HepG2 (cell line): ENCODE data around the gene CIITA.

Experiments used
- CBFB ChIP-seq: sonication (generic); formaldehyde crosslinking; IDR thresholded peaks from 2 replicates; pipeline ENCODE4 v1.4.0; 2020; ENCODE audit warnings: missing genetic modification reagents
- CBX5 ChIP-seq: sonication (generic); formaldehyde crosslinking; IDR thresholded peaks from 2 replicates; pipeline ENCODE4 v1.4.0; 2020; ENCODE audit warnings: missing genetic modification reagents, borderline replicate concordance
- CREB1 ChIP-seq, 2 experiments: fragments of 450-650 bp in 1 of 2; IDR thresholded peaks; 2 replicates each; pipeline ENCODE4 v1.6.1; 2016 to 2017; ENCODE audit warnings: control low read depth in 1 of 2, mild to moderate bottlenecking in 1 of 2, missing compliant biosample characterization in 1 of 2, missing genetic modification characterization in 1 of 2
- FOXK2 ChIP-seq: fragments of 450-650 bp; IDR thresholded peaks from 2 replicates; pipeline ENCODE4 v1.6.1; 2016
- FOXP1 ChIP-seq, 2 experiments: fragments of 450-650 bp in 1 of 2; IDR thresholded peaks; 2 replicates each; pipeline ENCODE4 v1.6.1; 2017 to 2018; ENCODE audit warnings: antibody characterized with exemption in 1 of 2
- IRF1 ChIP-seq: sonication (generic); formaldehyde crosslinking; IDR thresholded peaks from 2 replicates; pipeline ENCODE4 v1.4.0; 2020; ENCODE audit warnings: low read depth, mild to moderate bottlenecking, missing genetic modification reagents
- NFKB2 ChIP-seq: sonication (generic); formaldehyde crosslinking; IDR thresholded peaks from 2 replicates; pipeline ENCODE4 v1.4.0; 2020; ENCODE audit warnings: missing genetic modification reagents, borderline replicate concordance
- NPAS2 ChIP-seq: sonication (generic); formaldehyde crosslinking; IDR thresholded peaks from 2 replicates; pipeline ENCODE4 v1.8.0; 2022; ENCODE audit warnings: mild to moderate bottlenecking, missing genetic modification reagents, borderline replicate concordance
- POLR2A ChIP-seq, 2 experiments: IDR thresholded peaks; 2 replicates each; pipeline ENCODE4 v1.6.1; 2011; ENCODE audit warnings: low read depth in 2 of 2, low read length in 2 of 2, mild to moderate bottlenecking in 1 of 2, moderate library complexity in 1 of 2; ENCODE audit not compliant: insufficient read depth in 1 of 2
- REST ChIP-seq, 2 experiments: IDR thresholded peaks; 2 replicates each; pipeline ENCODE4 v1.6.1; 2011 to 2012; ENCODE audit warnings: low read length in 2 of 2, borderline replicate concordance in 1 of 2, low read depth in 1 of 2, mild to moderate bottlenecking in 1 of 2, moderate library complexity in 1 of 2
- SRF ChIP-seq: IDR thresholded peaks from 2 replicates; pipeline ENCODE4 v1.6.1; 2011; ENCODE audit warnings: mild to moderate bottlenecking, low read depth, low read length, moderate library complexity
- TAF1 ChIP-seq: sonication (generic); formaldehyde crosslinking; IDR thresholded peaks from 2 replicates; pipeline ENCODE4 v1.4.0; 2020; ENCODE audit warnings: missing genetic modification reagents
- ZNF20 ChIP-seq: sonication (generic); formaldehyde crosslinking; IDR thresholded peaks from 2 replicates; pipeline ENCODE4 v1.4.0; 2020; ENCODE audit warnings: mild to moderate bottlenecking, moderate library complexity, missing genetic modification reagents
- TF ChIP-seq, protein P1 (sequence below): sonication (generic); formaldehyde crosslinking; IDR thresholded peaks from 2 replicates; pipeline ENCODE4 v1.4.0; 2020; ENCODE audit warnings: mild to moderate bottlenecking, low read depth, missing genetic modification reagents

DNA sequence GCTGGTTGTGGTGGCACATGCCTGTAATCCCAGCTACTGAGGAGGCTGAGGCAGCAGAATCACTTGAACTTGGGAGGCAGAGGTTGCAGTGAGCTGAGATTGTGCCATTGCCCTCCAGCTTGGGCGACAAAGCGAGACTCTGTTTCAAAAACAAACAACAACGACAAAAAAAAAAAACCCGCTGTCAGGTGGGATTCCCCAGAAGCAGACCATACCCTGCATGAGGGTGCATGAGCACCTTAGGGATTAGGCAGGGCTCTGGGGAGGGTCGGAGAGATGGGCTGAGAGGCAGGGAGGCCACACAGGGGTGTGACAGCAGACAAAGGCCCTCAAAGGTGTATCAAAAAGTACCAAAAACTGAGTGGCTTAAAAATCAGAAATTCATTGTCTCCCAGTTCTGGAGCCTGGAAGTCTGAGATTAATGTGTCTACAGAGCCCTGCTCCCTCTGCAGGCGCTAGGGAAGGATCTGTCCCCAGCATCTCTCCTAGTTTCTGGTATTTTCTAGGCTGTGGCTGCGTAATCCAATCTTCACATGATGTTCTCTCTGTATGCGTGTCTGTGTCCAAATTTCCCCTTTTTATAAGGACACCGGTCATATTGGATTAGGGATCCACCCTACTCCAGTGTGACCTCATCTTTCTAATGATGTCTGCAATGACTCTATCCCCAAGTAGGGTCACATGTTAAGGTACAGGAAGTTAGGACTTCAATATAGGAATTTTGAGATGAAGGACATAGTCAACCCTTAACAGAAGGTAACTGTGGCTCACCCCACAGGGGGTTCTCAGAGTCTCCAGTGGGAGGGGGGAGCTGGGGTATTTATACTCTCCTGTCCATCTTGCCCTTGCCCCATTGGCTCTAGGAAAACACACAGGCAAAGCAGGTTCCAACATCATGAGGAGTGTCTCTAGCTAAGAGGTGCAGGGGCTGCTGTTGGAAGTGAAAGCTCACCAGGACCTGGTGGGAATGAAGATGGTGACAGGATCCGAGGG lies 44.8 kb upstream of the CIITA start:
- TF ChIP-seq TAF1 (CRISPR knock-in tag) (no peak), IRF1 (CRISPR knock-in tag) (no peak), REST (IDR thresholded peaks at IDR 0.05; ENCODE audit: borderline replicate concordance in 1 of 2, low read depth in 1 of 2, low read length in 2 of 2) (no peak), CBX5 (CRISPR knock-in tag) (no peak), POLR2A (IDR thresholded peaks at IDR 0.05; ENCODE audit: insufficient read depth in 1 of 2, low read depth in 2 of 2, low read length in 2 of 2) (no peak), NPAS2 (CRISPR knock-in tag) (no peak), NFKB2 (CRISPR knock-in tag) (no peak), ZNF20 (CRISPR knock-in tag) (no peak), CREB1 (IDR thresholded peaks at IDR 0.05) (no peak), CREB1 (CRISPR knock-in tag; IDR thresholded peaks at IDR 0.05) (no peak), FOXP1 (IDR thresholded peaks at IDR 0.05) (no peak), FOXP1 (CRISPR knock-in tag; IDR thresholded peaks at IDR 0.05) (no peak), SRF (no peak), CBFB (CRISPR knock-in tag) (no peak), FOXK2 (no peak)
- TF ChIP-seq, protein P1, sequence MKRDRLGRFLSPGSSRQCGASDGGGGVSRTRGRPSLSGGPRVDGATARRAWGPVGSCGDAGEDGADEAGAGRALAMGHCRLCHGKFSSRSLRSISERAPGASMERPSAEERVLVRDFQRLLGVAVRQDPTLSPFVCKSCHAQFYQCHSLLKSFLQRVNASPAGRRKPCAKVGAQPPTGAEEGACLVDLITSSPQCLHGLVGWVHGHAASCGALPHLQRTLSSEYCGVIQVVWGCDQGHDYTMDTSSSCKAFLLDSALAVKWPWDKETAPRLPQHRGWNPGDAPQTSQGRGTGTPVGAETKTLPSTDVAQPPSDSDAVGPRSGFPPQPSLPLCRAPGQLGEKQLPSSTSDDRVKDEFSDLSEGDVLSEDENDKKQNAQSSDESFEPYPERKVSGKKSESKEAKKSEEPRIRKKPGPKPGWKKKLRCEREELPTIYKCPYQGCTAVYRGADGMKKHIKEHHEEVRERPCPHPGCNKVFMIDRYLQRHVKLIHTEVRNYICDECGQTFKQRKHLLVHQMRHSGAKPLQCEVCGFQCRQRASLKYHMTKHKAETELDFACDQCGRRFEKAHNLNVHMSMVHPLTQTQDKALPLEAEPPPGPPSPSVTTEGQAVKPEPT = no peak
